CD14-positive monocyte (primary cell): ENCODE results near the gene ABTB1. TPM values are rescaled to one million over a fixed set of nuclear protein-coding genes. Genes with fewer than 3 reads are reported as not detected.
A peak's percentile ranks its signal among the peaks of the same experiment; 100 is the strongest.

Source experiments
- DNase-seq, 3 donors: peaks; one replicate each; pipeline ENCODE4 v3.0.0-alpha.2; 2011 to 2022
- H2AFZ ChIP-seq: 2 replicates; pipeline ENCODE4 v1.6.0; 2012; ENCODE audit warnings: mild to moderate bottlenecking, low read depth, low read length, inconsistent platforms; ENCODE audit not compliant: insufficient read depth, poor library complexity, severe bottlenecking
- H3K27ac ChIP-seq, 2 donors: 1 replicate in 1 of 2; 2 replicates in 1 of 2; pipeline ENCODE4 v1.5.1; 2012 to 2013; ENCODE audit warnings: low read length in 2 of 2, control low read depth in 1 of 2, inconsistent platforms in 1 of 2, low read depth in 1 of 2, mild to moderate bottlenecking in 1 of 2
- H3K27me3 ChIP-seq, 2 donors: one replicate each; pipeline versions ENCODE4 v1.6.0 to v1.6.1; 2011 to 2013; ENCODE audit warnings: low read length in 2 of 2; ENCODE audit not compliant: control insufficient read depth in 2 of 2, insufficient read depth in 2 of 2
- H3K36me3 ChIP-seq, 2 donors: replicated peaks in 1 of 2; 1 replicate in 1 of 2; 2 replicates in 1 of 2; pipeline versions ENCODE4 v1.5.1 to v1.6.1; 2012 to 2013; ENCODE audit warnings: low read length in 2 of 2, control low read depth in 1 of 2, inconsistent platforms in 1 of 2, mild to moderate bottlenecking in 1 of 2; ENCODE audit not compliant: insufficient read depth in 2 of 2, control insufficient read depth in 1 of 2
- H3K4me1 ChIP-seq, 2 donors: 1 replicate in 1 of 2; 2 replicates in 1 of 2; pipeline versions ENCODE4 v1.5.1 to v1.6.1; 2012 to 2013; ENCODE audit warnings: low read length in 2 of 2, control low read depth in 1 of 2, inconsistent platforms in 1 of 2, mild to moderate bottlenecking in 1 of 2, moderate library complexity in 1 of 2; ENCODE audit not compliant: insufficient read depth in 2 of 2, control insufficient read depth in 1 of 2
- H3K4me2 ChIP-seq: replicated peaks from 2 replicates; pipeline ENCODE3; 2012; ENCODE audit warnings: low read length, moderate library complexity, mild to moderate bottlenecking; ENCODE audit not compliant: poor library complexity, severe bottlenecking; ENCODE audit errors: extremely low read depth
- H3K4me3 ChIP-seq, 3 experiments: fragments of 200-600 bp in 1 of 3; sonication (generic) in 1 of 3; replicated peaks in 1 of 3; 1 replicate in 2 of 3; 2 replicates in 1 of 3; pipeline ENCODE4 v1.5.1; 2011 to 2013; ENCODE audit warnings: low read length in 3 of 3, mild to moderate bottlenecking in 3 of 3, control low read depth in 2 of 3, low read depth in 2 of 3, inconsistent platforms in 1 of 3, moderate library complexity in 1 of 3
- H3K79me2 ChIP-seq: 2 replicates; pipeline ENCODE4 v1.6.0; 2012; ENCODE audit warnings: mild to moderate bottlenecking, control low read depth, inconsistent platforms, low read length, moderate library complexity; ENCODE audit not compliant: insufficient read depth
- H3K9ac ChIP-seq: 2 replicates; pipeline ENCODE4 v1.6.0; 2017; ENCODE audit warnings: low read length, mild to moderate bottlenecking; ENCODE audit not compliant: insufficient read depth, poor library complexity, severe bottlenecking
- H3K9me3 ChIP-seq, 2 donors: replicated peaks in 1 of 2; 1 replicate in 1 of 2; 2 replicates in 1 of 2; pipeline versions ENCODE4 v1.5.1 to v1.6.1; 2012 to 2013; ENCODE audit warnings: low read length in 2 of 2, control low read depth in 1 of 2; ENCODE audit not compliant: control insufficient read depth in 1 of 2, insufficient read depth in 1 of 2
- H4K20me1 ChIP-seq: 2 replicates; pipeline ENCODE4 v1.6.0; 2012; ENCODE audit warnings: mild to moderate bottlenecking, low read length, control low read depth, moderate library complexity; ENCODE audit not compliant: insufficient read depth
- H3K27ac Mint-ChIP-seq, 7 donors: one replicate each; pipeline ENCODE4 v1.8.0; 2020; ENCODE audit warnings: mild to moderate bottlenecking in 7 of 7, mixed read lengths in 7 of 7, moderate library complexity in 6 of 7, inconsistent platforms in 2 of 7
- H3K27me3 Mint-ChIP-seq, 3 donors: one replicate each; pipeline ENCODE4 v1.8.0; 2021 to 2022; ENCODE audit warnings: low read depth in 3 of 3, mild to moderate bottlenecking in 3 of 3, mixed read lengths in 3 of 3, moderate library complexity in 3 of 3, inconsistent platforms in 1 of 3
- H3K36me3 Mint-ChIP-seq, 2 donors: one replicate each; pipeline ENCODE4 v1.8.0; 2020; ENCODE audit warnings: mixed read lengths in 2 of 2, inconsistent platforms in 1 of 2, mild to moderate bottlenecking in 1 of 2
- H3K4me1 Mint-ChIP-seq: one replicate; pipeline ENCODE4 v1.8.0; 2020; ENCODE audit warnings: mild to moderate bottlenecking, mixed read lengths
- H3K4me3 Mint-ChIP-seq, 2 donors: one replicate each; pipeline ENCODE4 v1.8.0; 2020; ENCODE audit warnings: mild to moderate bottlenecking in 2 of 2, mixed read lengths in 2 of 2, moderate library complexity in 1 of 2
- H3K9me3 Mint-ChIP-seq, 7 donors: one replicate each; pipeline ENCODE4 v1.8.0; 2020 to 2022; ENCODE audit warnings: mixed read lengths in 7 of 7, mild to moderate bottlenecking in 6 of 7, moderate library complexity in 6 of 7, inconsistent platforms in 2 of 7
- CTCF ChIP-seq: fragments of 200-600 bp; IDR thresholded peaks from one replicate; pipeline ENCODE4 v1.8.0; 2022; ENCODE audit warnings: antibody characterized with exemption, mild to moderate bottlenecking
- WGBS: methylation state at CpG from one replicate; pipeline ENCODE4 v1.1.5; 2013; ENCODE audit warnings: missing lambda C conversion rate; ENCODE audit not compliant: insufficient coverage; 5-methylcytosine and 5-hydroxymethylcytosine counted together
- intact Hi-C, 2 donors: fragments of 100-400 bp; cut with micrococcal nuclease; formaldehyde crosslinking; loops; one replicate each; pipeline versions ENCODE4 v1.15.0 to v1.15.1; 2023
- polyA plus RNA-seq, 3 donors: library from polyadenylated mRNA; depleted of rRNA in 1 of 3; unstranded in 2 of 3; stranded (reverse) in 1 of 3; fragments of 300-500 nt in 2 of 3; fragments of >200 nt in 1 of 3; fragmentation: Illumina TruSeq in 2 of 3; gene quantifications; 1 replicate in 2 of 3; 2 replicates in 1 of 3; pipeline ENCODE4 v1.2.3, GENCODE V29; 2012 to 2021

Gene ABTB1
- polyA plus RNA-seq, 3 donors, result 107 to 246 (median 118) TPM

GRCh38 chr3:127677541-127678314, 5.0 kb downstream of the ABTB1 start:
- Histone ChIP-seq H4K20me1 (peaks cover 48% of the 10 kb centered on the region), H3K79me2 (peaks cover 22% of the 10 kb centered on the region), H3K4me1 (peaks cover 46 to 70% of the 10 kb centered on the region in 2 donors), H3K4me3 (no peak overlapping the region), H3K9ac (no peak overlapping the region), H3K4me2 (no peak overlapping the region), H3K27me3 (no peaks in the 10 kb centered on the region), H3K27ac (peak overlapping the region in 1 of 2 donors; percentile 15), H3K9me3 (peaks cover 0 to 8% of the 10 kb centered on the region in 2 donors), H2AFZ (no peak overlapping the region), H3K36me3 (peaks cover 26 to 43% of the 10 kb centered on the region in 2 donors)
- Mint-ChIP-seq H3K36me3 (peaks cover 57 to 63% of the 10 kb centered on the region in 2 donors), H3K9me3 (peaks cover 0 to 8% (median 0%) of the 10 kb centered on the region in 7 donors), H3K27me3 (peaks cover 0 to 3% (median 2%) of the 10 kb centered on the region in 3 donors), H3K27ac (peak overlapping the region in 6 of 7 donors; percentile 15 to 85 (median 70)), H3K4me1 (peaks cover 76% of the 10 kb centered on the region), H3K4me3 (no peak overlapping the region)
- WGBS, result 91% methylated on average over 16 of the region's 17 CpGs
- TF ChIP-seq CTCF, result no peak
- intact Hi-C loops, result loop anchor here (5.0 to 10.0 kb wide), 4 partner anchors 75 to 397 kb away; partner anchors contain the start of gene SEC61A1 (in 1 of the 2)
- no peak for DNase-seq

- H3K9ac ChIP-seq, result no peak overlapping the region
- H3K9me3 ChIP-seq, result peaks cover 0 to 8% of the 10 kb centered on the region in 2 donors
- H3K36me3 Mint-ChIP-seq, result peaks cover 57 to 63% of the 10 kb centered on the region in 2 donors
- no peaks in the 10 kb centered on the region for H3K27me3 ChIP-seq
- peaks cover 19% of the 10 kb centered on the region for H3K79me2 ChIP-seq
- H3K27ac Mint-ChIP-seq, result peak overlapping the region in 6 of 7 donors; percentile 15 to 85 (median 70)
- H3K4me2 ChIP-seq, result no peak overlapping the region
- H3K9me3 Mint-ChIP-seq, result peaks cover 0 to 8% (median 0%) of the 10 kb centered on the region in 7 donors
- no peak overlapping the region for H3K4me3 ChIP-seq
- DNase-seq, result no peak
- H3K36me3 ChIP-seq, result peaks cover 26 to 43% of the 10 kb centered on the region in 2 donors
- H2AFZ ChIP-seq, result no peak overlapping the region
- H4K20me1 ChIP-seq, result peaks cover 45% of the 10 kb centered on the region
- peaks cover 0 to 3% (median 2%) of the 10 kb centered on the region in 3 donors for H3K27me3 Mint-ChIP-seq
- TF ChIP-seq CTCF, result no peak
- intact Hi-C loops, result loop anchor here (5.0 to 10.0 kb wide), 4 partner anchors 76 to 397 kb away; partner anchors contain the start of gene SEC61A1 (in 1 of the 2)
- H3K4me3 Mint-ChIP-seq, result no peak overlapping the region
- no peak overlapping the region for H3K27ac ChIP-seq
- H3K4me1 Mint-ChIP-seq, result peaks cover 79% of the 10 kb centered on the region
- 100% methylated on average over 6 of the region's 8 CpGs for WGBS
- peaks cover 49 to 72% of the 10 kb centered on the region in 2 donors for H3K4me1 ChIP-seq
These were observed 5.5 kb downstream of the ABTB1 start for GRCh38 chr3:127678315-127678599.
